H9 (cell line): ENCODE results near the gene EGFL8. TPM values are rescaled to one million over a fixed set of nuclear protein-coding genes. Genes with fewer than 3 reads are reported as not detected.

Experiments
- DNase-seq: peaks from one replicate; pipeline ENCODE4 v3.0.0-alpha.2; 2017
- H2AFZ ChIP-seq: one replicate; pipeline ENCODE4 v1.6.1; 2013; ENCODE audit warnings: mild to moderate bottlenecking, low read length, control low read depth, moderate library complexity
- H2AK5ac ChIP-seq: 2 replicates; pipeline ENCODE4 v1.6.1; 2013; ENCODE audit warnings: low read length, control low read depth, mixed read lengths; ENCODE audit not compliant: insufficient read length
- H2BK120ac ChIP-seq: one replicate; pipeline ENCODE4 v1.6.1; 2013; ENCODE audit warnings: low read depth, mild to moderate bottlenecking, low read length, control low read depth, inconsistent platforms; ENCODE audit not compliant: poor library complexity, severe bottlenecking
- H2BK12ac ChIP-seq: 2 replicates; pipeline ENCODE4 v1.6.1; 2013; ENCODE audit warnings: low read length, control low read depth, mixed read lengths, low read depth; ENCODE audit not compliant: insufficient read length
- H2BK15ac ChIP-seq: 2 replicates; pipeline ENCODE4 v1.6.1; 2013; ENCODE audit warnings: low read depth, low read length, control low read depth
- H2BK20ac ChIP-seq: one replicate; pipeline ENCODE4 v1.6.1; 2013; ENCODE audit warnings: low read depth, mild to moderate bottlenecking, low read length, control low read depth, inconsistent platforms; ENCODE audit not compliant: poor library complexity, severe bottlenecking
- H2BK5ac ChIP-seq: 2 replicates; pipeline ENCODE4 v1.6.1; 2013; ENCODE audit warnings: low read length, control low read depth, mixed read lengths; ENCODE audit not compliant: insufficient read length
- H3K14ac ChIP-seq: 2 replicates; pipeline ENCODE4 v1.6.1; 2013; ENCODE audit warnings: low read length, control low read depth; ENCODE audit not compliant: insufficient read depth
- H3K18ac ChIP-seq: 2 replicates; pipeline ENCODE4 v1.6.1; 2013; ENCODE audit warnings: low read depth, mild to moderate bottlenecking, mixed read lengths, low read length, control low read depth; ENCODE audit not compliant: insufficient read length
- H3K23ac ChIP-seq: 2 replicates; pipeline ENCODE4 v1.6.1; 2013; ENCODE audit warnings: low read length, control low read depth, mixed read lengths, low read depth; ENCODE audit not compliant: insufficient read length
- H3K23me2 ChIP-seq: 2 replicates; pipeline ENCODE4 v1.6.1; 2013; ENCODE audit warnings: low read depth, mild to moderate bottlenecking, mixed read lengths, low read length, control low read depth; ENCODE audit not compliant: insufficient read length, poor library complexity, severe bottlenecking
- H3K27ac ChIP-seq: 2 replicates; pipeline ENCODE4 v1.5.1; 2013; ENCODE audit warnings: low read length, control low read depth, mixed read lengths, low read depth; ENCODE audit not compliant: insufficient read length
- H3K27me3 ChIP-seq: 2 replicates; pipeline ENCODE4 v1.6.1; 2013; ENCODE audit warnings: low read length, control low read depth, inconsistent platforms; ENCODE audit not compliant: insufficient read depth
- H3K4ac ChIP-seq: 2 replicates; pipeline ENCODE4 v1.6.1; 2013; ENCODE audit warnings: low read depth, mild to moderate bottlenecking, control low read depth, inconsistent platforms, low read length, moderate library complexity
- H3K4me1 ChIP-seq: 2 replicates; pipeline ENCODE4 v1.6.1; 2013; ENCODE audit warnings: low read length, control low read depth, inconsistent platforms; ENCODE audit not compliant: insufficient read depth
- H3K4me2 ChIP-seq: 2 replicates; pipeline ENCODE4 v1.6.1; 2013; ENCODE audit warnings: low read length, control low read depth, mixed read lengths; ENCODE audit not compliant: insufficient read length, insufficient read depth
- H3K56ac ChIP-seq: 2 replicates; pipeline ENCODE4 v1.6.1; 2013; ENCODE audit warnings: low read depth, mild to moderate bottlenecking, mixed read lengths, low read length, control low read depth; ENCODE audit not compliant: insufficient read length
- H3K79me1 ChIP-seq: 2 replicates; pipeline ENCODE4 v1.6.1; 2013; ENCODE audit warnings: low read depth, mild to moderate bottlenecking, moderate library complexity, low read length, control low read depth, inconsistent platforms; ENCODE audit not compliant: insufficient read depth, poor library complexity, severe bottlenecking
- H3K79me2 ChIP-seq: 2 replicates; pipeline ENCODE4 v1.6.1; 2013; ENCODE audit warnings: low read length, control low read depth, inconsistent platforms; ENCODE audit not compliant: insufficient read depth
- H3K9ac ChIP-seq: 2 replicates; pipeline ENCODE4 v1.6.1; 2013; ENCODE audit warnings: low read length, control low read depth, mixed read lengths; ENCODE audit not compliant: insufficient read length; ENCODE audit errors: extremely low read depth
- H3K9me3 ChIP-seq: one replicate; pipeline ENCODE4 v1.6.1; 2013; ENCODE audit warnings: low read depth, low read length, inconsistent platforms; ENCODE audit not compliant: control insufficient read depth
- H3T11ph ChIP-seq: one replicate; pipeline ENCODE4 v1.6.1; 2013; ENCODE audit warnings: mild to moderate bottlenecking, low read length, control low read depth, inconsistent platforms
- H4K20me1 ChIP-seq: one replicate; pipeline ENCODE4 v1.6.1; 2013; ENCODE audit not compliant: control insufficient read depth, insufficient read length, insufficient read depth
- H4K5ac ChIP-seq: 2 replicates; pipeline ENCODE4 v1.6.1; 2013; ENCODE audit warnings: low read depth, mild to moderate bottlenecking, mixed read lengths, low read length, control low read depth; ENCODE audit not compliant: insufficient read length
- H4K8ac ChIP-seq: replicated peaks from 2 replicates; pipeline ENCODE4 v1.6.1; 2013; ENCODE audit warnings: low read length, control low read depth, mixed read lengths, low read depth; ENCODE audit not compliant: insufficient read length
- H4K91ac ChIP-seq: 2 replicates; pipeline ENCODE4 v1.6.1; 2013; ENCODE audit warnings: low read depth, mild to moderate bottlenecking, moderate library complexity, mixed read lengths, low read length, control low read depth; ENCODE audit not compliant: insufficient read length
- H3K27ac Mint-ChIP-seq, 3 experiments: 2 replicates in 2 of 3; 3 replicates in 1 of 3; pipeline ENCODE4 v1.8.0; 2020 to 2021; ENCODE audit warnings: mixed read lengths in 3 of 3, mild to moderate bottlenecking in 1 of 3, moderate library complexity in 1 of 3
- H3K27me3 Mint-ChIP-seq: 2 replicates; pipeline ENCODE4 v1.8.0; 2021; ENCODE audit warnings: low read depth, mild to moderate bottlenecking, moderate library complexity, mixed read lengths
- H3K36me3 Mint-ChIP-seq, 3 experiments: 2 replicates in 2 of 3; 3 replicates in 1 of 3; pipeline ENCODE4 v1.8.0; 2020 to 2021; ENCODE audit warnings: low read depth in 3 of 3, mixed read lengths in 3 of 3; ENCODE audit not compliant: insufficient read depth in 1 of 3
- H3K4me1 Mint-ChIP-seq, 2 experiments: 2 replicates each; pipeline ENCODE4 v1.8.0; 2020; ENCODE audit warnings: mixed read lengths in 2 of 2
- H3K4me3 Mint-ChIP-seq, 2 experiments: 2 replicates in 1 of 2; 3 replicates in 1 of 2; pipeline ENCODE4 v1.8.0; 2020 to 2021; ENCODE audit warnings: mild to moderate bottlenecking in 2 of 2, mixed read lengths in 2 of 2, moderate library complexity in 1 of 2
- H3K9me3 Mint-ChIP-seq, 2 experiments: 2 replicates in 1 of 2; 3 replicates in 1 of 2; pipeline ENCODE4 v1.8.0; 2020; ENCODE audit warnings: mild to moderate bottlenecking in 2 of 2, mixed read lengths in 2 of 2, moderate library complexity in 1 of 2
- WGBS: extraction: QIAGEN DNeasy Blood & Tissue Kit; methylation state at CpG from one replicate; pipeline ENCODE4 v1.1.7; 2013; ENCODE audit warnings: missing lambda C conversion rate, low lambda C conversion rate, mixed read lengths; ENCODE audit not compliant: insufficient read length; ENCODE audit errors: extremely low coverage; 5-methylcytosine and 5-hydroxymethylcytosine counted together
- total RNA-seq: library from RNA; stranded (reverse); gene quantifications from 2 replicates; pipeline ENCODE4 v1.2.1, GENCODE V29; 2021
- TF ChIP-seq, protein P1 (sequence below): fragments of 200-600 bp; sonication (generic); conservative IDR thresholded peaks from 3 replicates; pipeline ENCODE4 v1.8.0; 2021; ENCODE audit warnings: antibody characterized with exemption, mild to moderate bottlenecking

Gene EGFL8
- total RNA-seq, 1 experiment from 2014 or later: 27.2 TPM

DNA sequence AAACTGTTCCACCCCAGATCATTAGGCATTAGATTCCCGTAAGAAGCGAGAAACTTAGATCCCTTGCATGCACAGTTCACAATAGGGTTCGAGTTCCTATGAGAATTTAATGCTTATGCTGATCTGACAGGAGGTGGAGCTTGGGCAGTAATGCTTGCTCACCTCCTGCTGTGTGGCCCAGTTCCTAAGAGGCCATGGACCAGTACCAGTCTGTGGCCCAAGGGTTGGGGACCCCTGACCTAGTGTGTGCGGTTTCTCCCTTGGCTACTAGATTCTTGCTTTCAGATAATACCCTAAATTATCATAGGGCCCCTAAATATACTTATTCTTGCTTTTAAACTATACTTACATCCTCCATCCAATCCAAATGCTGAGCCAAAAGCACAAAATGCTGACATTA lies 30.0 kb downstream of the EGFL8 start:
- peak overlapping the region in 1 of 3 experiments; percentile 98; a peak in 3 of 7 replicates for H3K27ac Mint-ChIP-seq
- TF ChIP-seq, protein P1, sequence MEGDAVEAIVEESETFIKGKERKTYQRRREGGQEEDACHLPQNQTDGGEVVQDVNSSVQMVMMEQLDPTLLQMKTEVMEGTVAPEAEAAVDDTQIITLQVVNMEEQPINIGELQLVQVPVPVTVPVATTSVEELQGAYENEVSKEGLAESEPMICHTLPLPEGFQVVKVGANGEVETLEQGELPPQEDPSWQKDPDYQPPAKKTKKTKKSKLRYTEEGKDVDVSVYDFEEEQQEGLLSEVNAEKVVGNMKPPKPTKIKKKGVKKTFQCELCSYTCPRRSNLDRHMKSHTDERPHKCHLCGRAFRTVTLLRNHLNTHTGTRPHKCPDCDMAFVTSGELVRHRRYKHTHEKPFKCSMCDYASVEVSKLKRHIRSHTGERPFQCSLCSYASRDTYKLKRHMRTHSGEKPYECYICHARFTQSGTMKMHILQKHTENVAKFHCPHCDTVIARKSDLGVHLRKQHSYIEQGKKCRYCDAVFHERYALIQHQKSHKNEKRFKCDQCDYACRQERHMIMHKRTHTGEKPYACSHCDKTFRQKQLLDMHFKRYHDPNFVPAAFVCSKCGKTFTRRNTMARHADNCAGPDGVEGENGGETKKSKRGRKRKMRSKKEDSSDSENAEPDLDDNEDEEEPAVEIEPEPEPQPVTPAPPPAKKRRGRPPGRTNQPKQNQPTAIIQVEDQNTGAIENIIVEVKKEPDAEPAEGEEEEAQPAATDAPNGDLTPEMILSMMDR: no peak

More for the DNA sequence above, 30.0 kb downstream of the EGFL8 start:
- H2AK5ac ChIP-seq: no peak overlapping the region
- no peak overlapping the region for H2AFZ ChIP-seq
- H3K23ac ChIP-seq: no peak overlapping the region
- no peak for DNase-seq
- H3K4me3 Mint-ChIP-seq: peak overlapping the region in 1 of 2 experiments; percentile 96; a peak in 3 of 5 replicates
- H3K27me3 ChIP-seq: no peaks in the 10 kb centered on the region
- no peaks in the 10 kb centered on the region; a peak in 1 of 5 replicates for H3K9me3 Mint-ChIP-seq
- WGBS: no CpG with 5 or more reads among the region's 4 CpGs
- no peak overlapping the region for H4K8ac ChIP-seq
- H3K79me2 ChIP-seq: no peaks in the 10 kb centered on the region
- no peaks in the 10 kb centered on the region for H3K27me3 Mint-ChIP-seq
- no peak overlapping the region for H2BK20ac ChIP-seq
- no peak overlapping the region for H2BK5ac ChIP-seq
- H3K14ac ChIP-seq: no peak overlapping the region
- H3T11ph ChIP-seq: no peak overlapping the region
- no peak overlapping the region for H4K91ac ChIP-seq
- H3K56ac ChIP-seq: no peak overlapping the region
- H2BK12ac ChIP-seq: no peak overlapping the region
- H3K79me1 ChIP-seq: no peaks in the 10 kb centered on the region
- H3K4me2 ChIP-seq: no peak overlapping the region
- no peak overlapping the region for H3K27ac ChIP-seq
- no peak overlapping the region for H2BK120ac ChIP-seq
- peaks cover 12% of the 10 kb centered on the region for H3K23me2 ChIP-seq
- no peak overlapping the region for H3K9ac ChIP-seq
- H4K20me1 ChIP-seq: no peaks in the 10 kb centered on the region
- peaks cover 7% of the 10 kb centered on the region for H3K4me1 ChIP-seq
- H3K4me1 Mint-ChIP-seq: peaks cover 50 to 53% of the 10 kb centered on the region in 2 experiments
- no peak overlapping the region for H3K4ac ChIP-seq
- H3K9me3 ChIP-seq: no peaks in the 10 kb centered on the region
- no peak overlapping the region for H3K18ac ChIP-seq
- no peak overlapping the region for H2BK15ac ChIP-seq
- no peak overlapping the region for H4K5ac ChIP-seq
- H3K36me3 Mint-ChIP-seq: no peaks in the 10 kb centered on the region
